Measurements from ENCODE around the gene HORMAD1. TPM values are rescaled to one million over a fixed set of nuclear protein-coding genes. Genes with fewer than 3 reads are reported as not detected.

HORMAD1 gene
- total and polyA plus RNA-seq, 2 experiments from 2014 or later = not detected

DNA sequence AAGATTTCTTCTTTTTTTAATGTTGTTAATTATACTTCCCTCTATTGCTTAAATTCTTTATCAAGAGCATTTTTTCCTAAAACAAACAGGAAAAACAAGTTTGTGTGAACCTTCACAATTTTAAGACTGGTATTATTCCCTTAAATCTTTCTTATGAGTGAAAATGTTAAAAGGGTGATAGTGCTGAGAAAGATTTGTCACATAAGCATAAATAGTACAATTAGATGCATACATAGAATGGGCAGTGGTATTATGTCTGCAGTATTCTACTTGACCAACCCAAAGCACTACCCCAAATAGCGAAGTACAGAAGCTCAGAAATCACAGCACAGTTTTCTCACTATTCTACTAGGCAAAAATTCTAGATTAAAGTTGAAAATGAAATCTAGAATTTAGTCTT is 41.7 kb downstream of the HORMAD1 start:
- peaks cover 5% of the 10 kb centered on the region; the same call in 2 of the 3 replicates for H3K4me1 Mint-ChIP-seq
- H3K36me3 Mint-ChIP-seq (ENCODE audit: low read depth) = peaks cover 16% of the 10 kb centered on the region; the same call in 2 of the 3 replicates
- H3K9me2 ChIP-seq (ENCODE audit: insufficient read depth) = no peaks in the 10 kb centered on the region
- no peaks in the 10 kb centered on the region for H3K27me3 ChIP-seq (ENCODE audit: insufficient read depth)
- no peak overlapping the region for H3K4me2 ChIP-seq
- peaks cover 12% of the 10 kb centered on the region for H3K79me2 ChIP-seq (replicated peaks; ENCODE audit: insufficient read depth)
- 0 out of 2 replicates have a peak, but pooled peaks cover 1% of the 10 kb centered on the region for H3F3A ChIP-seq (replicated peaks; ENCODE audit: low read depth)
- no peak overlapping the region for H3K27ac Mint-ChIP-seq
- H3K4me1 ChIP-seq (ENCODE audit: insufficient read depth) = peaks cover 4% of the 10 kb centered on the region; the same call in 1 of the 2 replicates
- TF ChIP-seq EZH2 (IDR thresholded peaks at IDR 0.05; ENCODE audit: low read depth, unreplicated experiment) = no peak
- TF ChIP-seq, protein P1, sequence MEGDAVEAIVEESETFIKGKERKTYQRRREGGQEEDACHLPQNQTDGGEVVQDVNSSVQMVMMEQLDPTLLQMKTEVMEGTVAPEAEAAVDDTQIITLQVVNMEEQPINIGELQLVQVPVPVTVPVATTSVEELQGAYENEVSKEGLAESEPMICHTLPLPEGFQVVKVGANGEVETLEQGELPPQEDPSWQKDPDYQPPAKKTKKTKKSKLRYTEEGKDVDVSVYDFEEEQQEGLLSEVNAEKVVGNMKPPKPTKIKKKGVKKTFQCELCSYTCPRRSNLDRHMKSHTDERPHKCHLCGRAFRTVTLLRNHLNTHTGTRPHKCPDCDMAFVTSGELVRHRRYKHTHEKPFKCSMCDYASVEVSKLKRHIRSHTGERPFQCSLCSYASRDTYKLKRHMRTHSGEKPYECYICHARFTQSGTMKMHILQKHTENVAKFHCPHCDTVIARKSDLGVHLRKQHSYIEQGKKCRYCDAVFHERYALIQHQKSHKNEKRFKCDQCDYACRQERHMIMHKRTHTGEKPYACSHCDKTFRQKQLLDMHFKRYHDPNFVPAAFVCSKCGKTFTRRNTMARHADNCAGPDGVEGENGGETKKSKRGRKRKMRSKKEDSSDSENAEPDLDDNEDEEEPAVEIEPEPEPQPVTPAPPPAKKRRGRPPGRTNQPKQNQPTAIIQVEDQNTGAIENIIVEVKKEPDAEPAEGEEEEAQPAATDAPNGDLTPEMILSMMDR (conservative IDR thresholded peaks at IDR 0.05; ENCODE audit: low read depth in 2 of 2) = no peak
- no peak for TF ChIP-seq ZNF114 (CRISPR knock-in tag; IDR thresholded peaks at IDR 0.05)
- TF ChIP-seq, protein P2, sequence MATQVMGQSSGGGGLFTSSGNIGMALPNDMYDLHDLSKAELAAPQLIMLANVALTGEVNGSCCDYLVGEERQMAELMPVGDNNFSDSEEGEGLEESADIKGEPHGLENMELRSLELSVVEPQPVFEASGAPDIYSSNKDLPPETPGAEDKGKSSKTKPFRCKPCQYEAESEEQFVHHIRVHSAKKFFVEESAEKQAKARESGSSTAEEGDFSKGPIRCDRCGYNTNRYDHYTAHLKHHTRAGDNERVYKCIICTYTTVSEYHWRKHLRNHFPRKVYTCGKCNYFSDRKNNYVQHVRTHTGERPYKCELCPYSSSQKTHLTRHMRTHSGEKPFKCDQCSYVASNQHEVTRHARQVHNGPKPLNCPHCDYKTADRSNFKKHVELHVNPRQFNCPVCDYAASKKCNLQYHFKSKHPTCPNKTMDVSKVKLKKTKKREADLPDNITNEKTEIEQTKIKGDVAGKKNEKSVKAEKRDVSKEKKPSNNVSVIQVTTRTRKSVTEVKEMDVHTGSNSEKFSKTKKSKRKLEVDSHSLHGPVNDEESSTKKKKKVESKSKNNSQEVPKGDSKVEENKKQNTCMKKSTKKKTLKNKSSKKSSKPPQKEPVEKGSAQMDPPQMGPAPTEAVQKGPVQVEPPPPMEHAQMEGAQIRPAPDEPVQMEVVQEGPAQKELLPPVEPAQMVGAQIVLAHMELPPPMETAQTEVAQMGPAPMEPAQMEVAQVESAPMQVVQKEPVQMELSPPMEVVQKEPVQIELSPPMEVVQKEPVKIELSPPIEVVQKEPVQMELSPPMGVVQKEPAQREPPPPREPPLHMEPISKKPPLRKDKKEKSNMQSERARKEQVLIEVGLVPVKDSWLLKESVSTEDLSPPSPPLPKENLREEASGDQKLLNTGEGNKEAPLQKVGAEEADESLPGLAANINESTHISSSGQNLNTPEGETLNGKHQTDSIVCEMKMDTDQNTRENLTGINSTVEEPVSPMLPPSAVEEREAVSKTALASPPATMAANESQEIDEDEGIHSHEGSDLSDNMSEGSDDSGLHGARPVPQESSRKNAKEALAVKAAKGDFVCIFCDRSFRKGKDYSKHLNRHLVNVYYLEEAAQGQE (IDR thresholded peaks at IDR 0.05; ENCODE audit: unreplicated experiment) = no peak
- no peak for TF ChIP-seq ZNF331 (CRISPR knock-in tag; IDR thresholded peaks at IDR 0.05; ENCODE audit: low read depth)
- TF ChIP-seq, protein P3, sequence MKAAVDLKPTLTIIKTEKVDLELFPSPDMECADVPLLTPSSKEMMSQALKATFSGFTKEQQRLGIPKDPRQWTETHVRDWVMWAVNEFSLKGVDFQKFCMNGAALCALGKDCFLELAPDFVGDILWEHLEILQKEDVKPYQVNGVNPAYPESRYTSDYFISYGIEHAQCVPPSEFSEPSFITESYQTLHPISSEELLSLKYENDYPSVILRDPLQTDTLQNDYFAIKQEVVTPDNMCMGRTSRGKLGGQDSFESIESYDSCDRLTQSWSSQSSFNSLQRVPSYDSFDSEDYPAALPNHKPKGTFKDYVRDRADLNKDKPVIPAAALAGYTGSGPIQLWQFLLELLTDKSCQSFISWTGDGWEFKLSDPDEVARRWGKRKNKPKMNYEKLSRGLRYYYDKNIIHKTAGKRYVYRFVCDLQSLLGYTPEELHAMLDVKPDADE (IDR thresholded peaks at IDR 0.05) = no peak
- TF ChIP-seq STAT1 (IDR thresholded peaks at IDR 0.05; ENCODE audit: unreplicated experiment) = no peak
- TF ChIP-seq, protein P4, sequence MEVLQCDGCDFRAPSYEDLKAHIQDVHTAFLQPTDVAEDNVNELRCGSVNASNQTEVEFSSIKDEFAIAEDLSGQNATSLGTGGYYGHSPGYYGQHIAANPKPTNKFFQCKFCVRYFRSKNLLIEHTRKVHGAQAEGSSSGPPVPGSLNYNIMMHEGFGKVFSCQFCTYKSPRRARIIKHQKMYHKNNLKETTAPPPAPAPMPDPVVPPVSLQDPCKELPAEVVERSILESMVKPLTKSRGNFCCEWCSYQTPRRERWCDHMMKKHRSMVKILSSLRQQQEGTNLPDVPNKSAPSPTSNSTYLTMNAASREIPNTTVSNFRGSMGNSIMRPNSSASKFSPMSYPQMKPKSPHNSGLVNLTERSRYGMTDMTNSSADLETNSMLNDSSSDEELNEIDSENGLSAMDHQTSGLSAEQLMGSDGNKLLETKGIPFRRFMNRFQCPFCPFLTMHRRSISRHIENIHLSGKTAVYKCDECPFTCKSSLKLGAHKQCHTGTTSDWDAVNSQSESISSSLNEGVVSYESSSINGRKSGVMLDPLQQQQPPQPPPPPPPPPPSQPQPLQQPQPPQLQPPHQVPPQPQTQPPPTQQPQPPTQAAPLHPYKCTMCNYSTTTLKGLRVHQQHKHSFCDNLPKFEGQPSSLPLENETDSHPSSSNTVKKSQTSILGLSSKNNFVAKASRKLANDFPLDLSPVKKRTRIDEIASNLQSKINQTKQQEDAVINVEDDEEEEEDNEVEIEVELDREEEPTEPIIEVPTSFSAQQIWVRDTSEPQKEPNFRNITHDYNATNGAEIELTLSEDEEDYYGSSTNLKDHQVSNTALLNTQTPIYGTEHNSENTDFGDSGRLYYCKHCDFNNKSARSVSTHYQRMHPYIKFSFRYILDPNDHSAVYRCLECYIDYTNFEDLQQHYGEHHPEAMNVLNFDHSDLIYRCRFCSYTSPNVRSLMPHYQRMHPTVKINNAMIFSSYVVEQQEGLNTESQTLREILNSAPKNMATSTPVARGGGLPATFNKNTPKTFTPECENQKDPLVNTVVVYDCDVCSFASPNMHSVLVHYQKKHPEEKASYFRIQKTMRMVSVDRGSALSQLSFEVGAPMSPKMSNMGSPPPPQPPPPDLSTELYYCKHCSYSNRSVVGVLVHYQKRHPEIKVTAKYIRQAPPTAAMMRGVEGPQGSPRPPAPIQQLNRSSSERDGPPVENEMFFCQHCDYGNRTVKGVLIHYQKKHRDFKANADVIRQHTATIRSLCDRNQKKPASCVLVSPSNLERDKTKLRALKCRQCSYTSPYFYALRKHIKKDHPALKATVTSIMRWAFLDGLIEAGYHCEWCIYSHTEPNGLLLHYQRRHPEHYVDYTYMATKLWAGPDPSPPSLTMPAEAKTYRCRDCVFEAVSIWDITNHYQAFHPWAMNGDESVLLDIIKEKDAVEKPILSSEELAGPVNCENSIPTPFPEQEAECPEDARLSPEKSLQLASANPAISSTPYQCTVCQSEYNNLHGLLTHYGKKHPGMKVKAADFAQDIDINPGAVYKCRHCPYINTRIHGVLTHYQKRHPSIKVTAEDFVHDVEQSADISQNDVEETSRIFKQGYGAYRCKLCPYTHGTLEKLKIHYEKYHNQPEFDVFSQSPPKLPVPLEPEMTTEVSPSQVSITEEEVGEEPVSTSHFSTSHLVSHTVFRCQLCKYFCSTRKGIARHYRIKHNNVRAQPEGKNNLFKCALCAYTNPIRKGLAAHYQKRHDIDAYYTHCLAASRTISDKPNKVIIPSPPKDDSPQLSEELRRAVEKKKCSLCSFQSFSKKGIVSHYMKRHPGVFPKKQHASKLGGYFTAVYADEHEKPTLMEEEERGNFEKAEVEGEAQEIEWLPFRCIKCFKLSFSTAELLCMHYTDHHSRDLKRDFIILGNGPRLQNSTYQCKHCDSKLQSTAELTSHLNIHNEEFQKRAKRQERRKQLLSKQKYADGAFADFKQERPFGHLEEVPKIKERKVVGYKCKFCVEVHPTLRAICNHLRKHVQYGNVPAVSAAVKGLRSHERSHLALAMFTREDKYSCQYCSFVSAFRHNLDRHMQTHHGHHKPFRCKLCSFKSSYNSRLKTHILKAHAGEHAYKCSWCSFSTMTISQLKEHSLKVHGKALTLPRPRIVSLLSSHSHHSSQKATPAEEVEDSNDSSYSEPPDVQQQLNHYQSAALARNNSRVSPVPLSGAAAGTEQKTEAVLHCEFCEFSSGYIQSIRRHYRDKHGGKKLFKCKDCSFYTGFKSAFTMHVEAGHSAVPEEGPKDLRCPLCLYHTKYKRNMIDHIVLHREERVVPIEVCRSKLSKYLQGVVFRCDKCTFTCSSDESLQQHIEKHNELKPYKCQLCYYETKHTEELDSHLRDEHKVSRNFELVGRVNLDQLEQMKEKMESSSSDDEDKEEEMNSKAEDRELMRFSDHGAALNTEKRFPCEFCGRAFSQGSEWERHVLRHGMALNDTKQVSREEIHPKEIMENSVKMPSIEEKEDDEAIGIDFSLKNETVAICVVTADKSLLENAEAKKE (CRISPR knock-in tag; IDR thresholded peaks at IDR 0.05) = no peak
- TF ChIP-seq NANOG (IDR thresholded peaks at IDR 0.05; ENCODE audit: borderline replicate concordance) = no peak
- TF ChIP-seq JUNB (IDR thresholded peaks at IDR 0.05; ENCODE audit: unreplicated experiment) = no peak
- TF ChIP-seq EZH2phosphoT487 (IDR thresholded peaks at IDR 0.05; ENCODE audit: unreplicated experiment) = no peak
- TF ChIP-seq POLR2AphosphoS5 (IDR thresholded peaks at IDR 0.05; ENCODE audit: low read depth) = no peak
- H3K27ac ChIP-seq (ENCODE audit: low read depth) = no peak overlapping the region
- H3K9me3 Mint-ChIP-seq = no peaks in the 10 kb centered on the region
- no peak overlapping the region for H3K4me3 Mint-ChIP-seq
- H4K20me1 ChIP-seq (replicated peaks; ENCODE audit: insufficient read depth) = no peaks in the 10 kb centered on the region
- ATAC-seq (no peak), DNase-seq (ENCODE audit: low spot score) (no peak)
- no peaks in the 10 kb centered on the region for H3K36me3 ChIP-seq (ENCODE audit: insufficient read depth)
- no peak overlapping the region for H3K4me3 ChIP-seq
- H2AFZ ChIP-seq = no peak overlapping the region
- H3K27me3 Mint-ChIP-seq (ENCODE audit: insufficient read depth, low read depth, poor library complexity) = no peaks in the 10 kb centered on the region

All from GM23338 (cell line).